ENCODE data around the gene PCDHA5.

DNA sequence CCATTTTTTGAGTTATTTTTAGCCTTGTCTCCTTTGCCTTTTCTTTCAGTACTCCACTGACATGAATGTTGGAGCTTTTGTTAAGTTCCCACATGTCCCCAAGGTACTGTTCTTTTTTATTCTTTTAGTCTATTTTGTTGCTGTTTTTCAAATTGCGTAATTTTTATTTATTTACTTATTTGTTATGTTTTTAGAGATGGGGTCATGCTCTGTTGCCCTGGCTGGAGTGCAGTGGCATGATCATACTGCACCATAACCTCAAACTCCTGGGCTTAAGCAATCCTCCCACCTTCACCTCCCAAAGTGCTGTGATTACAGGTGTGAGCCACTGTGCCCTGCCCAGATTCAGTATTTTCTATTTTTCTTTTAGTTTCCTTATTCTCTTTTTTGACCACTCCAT lies 40.9 kb upstream of the PCDHA5 start:
- TF ChIP-seq CTCF (IDR thresholded peaks at IDR 0.05) (no peak), EZH2 (IDR thresholded peaks at IDR 0.05; ENCODE audit: borderline replicate concordance, insufficient read depth, low read depth, low read length, poor library complexity, severe bottlenecking) (no peak)
